Stimulated activated CD4-positive, alpha-beta T cell treated with anti-CD3 and anti-CD28 coated beads, Interleukin-15, amount 100 ng/mL, for 1 hour (primary cell): ENCODE data around the gene CSNK1E.

Experiments used
- DNase-seq, 2 donors: peaks; one replicate each; pipeline ENCODE4 v3.0.0-alpha.2; 2020; ENCODE audit warnings: low read depth in 1 of 2, low spot score in 1 of 2

Gene CSNK1E

GRCh38 chr22:38250643-38251340 lies 66.4 kb downstream of the CSNK1E start:
- DNase-seq: no peak

- no peak for DNase-seq
These were observed 67.2 kb downstream of the CSNK1E start for GRCh38 chr22:38249803-38250642.

GRCh38 chr22:38249301-38249700 lies 67.9 kb downstream of the CSNK1E start:
- DNase-seq: no peak

- no peak for DNase-seq
These were observed 69.0 kb downstream of the CSNK1E start for GRCh38 chr22:38248280-38248679.

- DNase-seq: no peak
These were observed 69.5 kb downstream of the CSNK1E start for GRCh38 chr22:38247713-38248112.

GRCh38 chr22:38246692-38247091 lies 70.5 kb downstream of the CSNK1E start:
- no peak for DNase-seq

GRCh38 chr22:38246046-38246658 lies 71.1 kb downstream of the CSNK1E start:
- DNase-seq: no peak

- no peak for DNase-seq
These were observed 73.1 kb downstream of the CSNK1E start for GRCh38 chr22:38244106-38244505.

- no peak for DNase-seq
These were observed 74.0 kb downstream of the CSNK1E start for GRCh38 chr22:38243007-38243765.

GRCh38 chr22:38240734-38241252 lies 76.4 kb downstream of the CSNK1E start:
- DNase-seq: no peak
